Measurements from ENCODE around the gene ZFR2. TPM values are rescaled to one million over a fixed set of nuclear protein-coding genes. Genes with fewer than 3 reads are reported as not detected.

Gene ZFR2
- total RNA-seq, 1 donor from 2014 or later, result not detected

- no peak for DNase-seq
- Histone ChIP-seq H3K4me3 (no peak overlapping the region), H3K27me3 (ENCODE audit: low read depth) (peaks cover 83% of the 10 kb centered on the region), H3K36me3 (no peaks in the 10 kb centered on the region), H3K4me1 (peaks cover 7% of the 10 kb centered on the region), H3K9me3 (replicated peaks) (no peaks in the 10 kb centered on the region), H3K27ac (replicated peaks) (no peak overlapping the region)
- intact Hi-C loops (cut with micrococcal nuclease), result no loop called here
- no peak for TF ChIP-seq CTCF (IDR thresholded peaks at IDR 0.05; ENCODE audit: borderline replicate concordance)
Measured at GRCh38 chr19:3830621-3831589, 37.9 kb downstream of the ZFR2 start.

- Histone ChIP-seq H3K36me3 (no peaks in the 10 kb centered on the region), H3K27me3 (ENCODE audit: low read depth) (peaks cover 74% of the 10 kb centered on the region), H3K4me1 (peaks cover 7% of the 10 kb centered on the region), H3K9me3 (replicated peaks) (no peaks in the 10 kb centered on the region), H3K4me3 (no peak overlapping the region), H3K27ac (replicated peaks) (no peak overlapping the region)
- intact Hi-C loops (cut with micrococcal nuclease), result no loop called here
- no peak for TF ChIP-seq CTCF (IDR thresholded peaks at IDR 0.05; ENCODE audit: borderline replicate concordance)
- no peak for DNase-seq
Measured at GRCh38 chr19:3827306-3827705, 41.5 kb downstream of the ZFR2 start.

GRCh38 chr19:3826163-3826562 is 42.7 kb downstream of the ZFR2 start:
- Histone ChIP-seq H3K9me3 (replicated peaks) (no peaks in the 10 kb centered on the region), H3K27me3 (ENCODE audit: low read depth) (peaks cover 64% of the 10 kb centered on the region), H3K4me1 (peaks cover 10% of the 10 kb centered on the region), H3K27ac (replicated peaks) (no peak overlapping the region), H3K36me3 (no peaks in the 10 kb centered on the region), H3K4me3 (no peak overlapping the region)
- TF ChIP-seq CTCF (IDR thresholded peaks at IDR 0.05; ENCODE audit: borderline replicate concordance), result no peak
- DNase-seq, result no peak
- intact Hi-C loops (cut with micrococcal nuclease), result no loop called here

- Histone ChIP-seq H3K4me1 (peaks cover 10% of the 10 kb centered on the region), H3K27ac (replicated peaks) (no peak overlapping the region)
- no peak for DNase-seq
Measured at GRCh38 chr19:3825286-3825956, 43.4 kb downstream of the ZFR2 start.

GRCh38 chr19:3823350-3823713 is 45.5 kb downstream of the ZFR2 start:
- Histone ChIP-seq H3K27ac (replicated peaks) (no peak overlapping the region), H3K4me1 (peaks cover 16% of the 10 kb centered on the region), H3K27me3 (ENCODE audit: low read depth) (peaks cover 38% of the 10 kb centered on the region), H3K9me3 (replicated peaks) (no peaks in the 10 kb centered on the region), H3K36me3 (no peaks in the 10 kb centered on the region), H3K4me3 (no peak overlapping the region)
- no peak for DNase-seq
- TF ChIP-seq CTCF (IDR thresholded peaks at IDR 0.05; ENCODE audit: borderline replicate concordance), result no peak
- intact Hi-C loops (cut with micrococcal nuclease), result no loop called here

More at GRCh38 chr19:3825286-3825956, 43.4 kb downstream of the ZFR2 start:
- Histone ChIP-seq H3K36me3 (no peaks in the 10 kb centered on the region), H3K9me3 (replicated peaks) (no peaks in the 10 kb centered on the region), H3K27me3 (ENCODE audit: low read depth) (peaks cover 57% of the 10 kb centered on the region), H3K4me3 (no peak overlapping the region)
- TF ChIP-seq CTCF (IDR thresholded peaks at IDR 0.05; ENCODE audit: borderline replicate concordance), result no peak
- intact Hi-C loops (cut with micrococcal nuclease), result no loop called here
